ENCODE results near the gene KRTAP10-4.

KRTAP10-4 gene

GRCh38 chr21:44615466-44615865, 41.9 kb downstream of the KRTAP10-4 start:
- H3K4me1 ChIP-seq (ENCODE audit: control insufficient read depth, insufficient read depth, low read length) = no peaks in the 10 kb centered on the region
- no peaks in the 10 kb centered on the region for H3K27me3 ChIP-seq (ENCODE audit: control insufficient read depth, insufficient read depth, low read length)
- no peaks in the 10 kb centered on the region for H3K36me3 ChIP-seq (ENCODE audit: control insufficient read depth, insufficient read depth, low read length)
- no peak overlapping the region for H3K27ac ChIP-seq (ENCODE audit: low read depth, low read length)
- no peak overlapping the region for H3K9ac ChIP-seq (ENCODE audit: low read length)
- H3K4me3 ChIP-seq (ENCODE audit: low read length) = no peak overlapping the region

- H3K9ac ChIP-seq (ENCODE audit: low read length) = no peak overlapping the region
- H3K27ac ChIP-seq (ENCODE audit: low read depth, low read length) = no peak overlapping the region
- H3K27me3 ChIP-seq (ENCODE audit: control insufficient read depth, insufficient read depth, low read length) = no peaks in the 10 kb centered on the region
- no peak overlapping the region for H3K4me3 ChIP-seq (ENCODE audit: low read length)
- no peaks in the 10 kb centered on the region for H3K36me3 ChIP-seq (ENCODE audit: control insufficient read depth, insufficient read depth, low read length)
- H3K4me1 ChIP-seq (ENCODE audit: control insufficient read depth, insufficient read depth, low read length) = no peaks in the 10 kb centered on the region
Observed at GRCh38 chr21:44615911-44616590, 42.5 kb downstream of the KRTAP10-4 start.

GRCh38 chr21:44616591-44616926, 43.0 kb downstream of the KRTAP10-4 start:
- H3K9ac ChIP-seq (ENCODE audit: low read length) = no peak overlapping the region
- no peaks in the 10 kb centered on the region for H3K27me3 ChIP-seq (ENCODE audit: control insufficient read depth, insufficient read depth, low read length)
- no peak overlapping the region for H3K27ac ChIP-seq (ENCODE audit: low read depth, low read length)
- no peaks in the 10 kb centered on the region for H3K4me1 ChIP-seq (ENCODE audit: control insufficient read depth, insufficient read depth, low read length)
- H3K4me3 ChIP-seq (ENCODE audit: low read length) = no peak overlapping the region
- H3K36me3 ChIP-seq (ENCODE audit: control insufficient read depth, insufficient read depth, low read length) = no peaks in the 10 kb centered on the region

GRCh38 chr21:44617071-44617501, 43.6 kb downstream of the KRTAP10-4 start:
- no peaks in the 10 kb centered on the region for H3K27me3 ChIP-seq (ENCODE audit: control insufficient read depth, insufficient read depth, low read length)
- no peaks in the 10 kb centered on the region for H3K36me3 ChIP-seq (ENCODE audit: control insufficient read depth, insufficient read depth, low read length)
- no peak overlapping the region for H3K9ac ChIP-seq (ENCODE audit: low read length)
- no peak overlapping the region for H3K4me3 ChIP-seq (ENCODE audit: low read length)
- H3K27ac ChIP-seq (ENCODE audit: low read depth, low read length) = no peak overlapping the region
- no peaks in the 10 kb centered on the region for H3K4me1 ChIP-seq (ENCODE audit: control insufficient read depth, insufficient read depth, low read length)

GRCh38 chr21:44618504-44618903, 45.0 kb downstream of the KRTAP10-4 start:
- H3K4me3 ChIP-seq (ENCODE audit: low read length) = no peak overlapping the region
- no peak overlapping the region for H3K27ac ChIP-seq (ENCODE audit: low read depth, low read length)
- H3K4me1 ChIP-seq (ENCODE audit: control insufficient read depth, insufficient read depth, low read length) = no peaks in the 10 kb centered on the region
- no peaks in the 10 kb centered on the region for H3K27me3 ChIP-seq (ENCODE audit: control insufficient read depth, insufficient read depth, low read length)
- H3K9ac ChIP-seq (ENCODE audit: low read length) = no peak overlapping the region
- no peaks in the 10 kb centered on the region for H3K36me3 ChIP-seq (ENCODE audit: control insufficient read depth, insufficient read depth, low read length)

GRCh38 chr21:44618909-44619308, 45.4 kb downstream of the KRTAP10-4 start:
- no peaks in the 10 kb centered on the region for H3K27me3 ChIP-seq (ENCODE audit: control insufficient read depth, insufficient read depth, low read length)
- H3K36me3 ChIP-seq (ENCODE audit: control insufficient read depth, insufficient read depth, low read length) = no peaks in the 10 kb centered on the region
- H3K4me3 ChIP-seq (ENCODE audit: low read length) = no peak overlapping the region
- no peaks in the 10 kb centered on the region for H3K4me1 ChIP-seq (ENCODE audit: control insufficient read depth, insufficient read depth, low read length)
- H3K9ac ChIP-seq (ENCODE audit: low read length) = no peak overlapping the region
- H3K27ac ChIP-seq (ENCODE audit: low read depth, low read length) = no peak overlapping the region

GRCh38 chr21:44619886-44620285, 46.4 kb downstream of the KRTAP10-4 start:
- no peak overlapping the region for H3K4me3 ChIP-seq (ENCODE audit: low read length)
- no peak overlapping the region for H3K27ac ChIP-seq (ENCODE audit: low read depth, low read length)
- no peaks in the 10 kb centered on the region for H3K4me1 ChIP-seq (ENCODE audit: control insufficient read depth, insufficient read depth, low read length)
- H3K27me3 ChIP-seq (ENCODE audit: control insufficient read depth, insufficient read depth, low read length) = no peaks in the 10 kb centered on the region
- H3K9ac ChIP-seq (ENCODE audit: low read length) = no peak overlapping the region
- no peaks in the 10 kb centered on the region for H3K36me3 ChIP-seq (ENCODE audit: control insufficient read depth, insufficient read depth, low read length)

GRCh38 chr21:44623575-44623974, 50.0 kb downstream of the KRTAP10-4 start:
- H3K27ac ChIP-seq (ENCODE audit: low read depth, low read length) = no peak overlapping the region
- H3K27me3 ChIP-seq (ENCODE audit: control insufficient read depth, insufficient read depth, low read length) = no peaks in the 10 kb centered on the region
- H3K9ac ChIP-seq (ENCODE audit: low read length) = no peak overlapping the region
- H3K36me3 ChIP-seq (ENCODE audit: control insufficient read depth, insufficient read depth, low read length) = no peaks in the 10 kb centered on the region
- no peak overlapping the region for H3K4me3 ChIP-seq (ENCODE audit: low read length)
- no peaks in the 10 kb centered on the region for H3K4me1 ChIP-seq (ENCODE audit: control insufficient read depth, insufficient read depth, low read length)

Measured in rectal smooth muscle tissue (tissue), 1 donor.